ENCODE measurements around the gene GPC1.

The GPC1 gene

GRCh38 chr2:240444464-240444863 is 9.0 kb downstream of the GPC1 start:
- Mint-ChIP-seq H3K9me3 (no peaks in the 10 kb centered on the region), H3K27me3 (ENCODE audit: low read depth, poor library complexity) (no peaks in the 10 kb centered on the region), H3K27ac (no peak overlapping the region), H3K4me1 (peaks cover 2% of the 10 kb centered on the region), H3K36me3 (ENCODE audit: low read depth) (no peaks in the 10 kb centered on the region), H3K4me3 (no peak overlapping the region)
- TF ChIP-seq, protein P1, sequence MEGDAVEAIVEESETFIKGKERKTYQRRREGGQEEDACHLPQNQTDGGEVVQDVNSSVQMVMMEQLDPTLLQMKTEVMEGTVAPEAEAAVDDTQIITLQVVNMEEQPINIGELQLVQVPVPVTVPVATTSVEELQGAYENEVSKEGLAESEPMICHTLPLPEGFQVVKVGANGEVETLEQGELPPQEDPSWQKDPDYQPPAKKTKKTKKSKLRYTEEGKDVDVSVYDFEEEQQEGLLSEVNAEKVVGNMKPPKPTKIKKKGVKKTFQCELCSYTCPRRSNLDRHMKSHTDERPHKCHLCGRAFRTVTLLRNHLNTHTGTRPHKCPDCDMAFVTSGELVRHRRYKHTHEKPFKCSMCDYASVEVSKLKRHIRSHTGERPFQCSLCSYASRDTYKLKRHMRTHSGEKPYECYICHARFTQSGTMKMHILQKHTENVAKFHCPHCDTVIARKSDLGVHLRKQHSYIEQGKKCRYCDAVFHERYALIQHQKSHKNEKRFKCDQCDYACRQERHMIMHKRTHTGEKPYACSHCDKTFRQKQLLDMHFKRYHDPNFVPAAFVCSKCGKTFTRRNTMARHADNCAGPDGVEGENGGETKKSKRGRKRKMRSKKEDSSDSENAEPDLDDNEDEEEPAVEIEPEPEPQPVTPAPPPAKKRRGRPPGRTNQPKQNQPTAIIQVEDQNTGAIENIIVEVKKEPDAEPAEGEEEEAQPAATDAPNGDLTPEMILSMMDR (IDR thresholded peaks at IDR 0.05) = no peak
- no peak for DNase-seq

- H3K27me3 Mint-ChIP-seq (ENCODE audit: low read depth, poor library complexity) = peaks cover 4% of the 10 kb centered on the region
- TF ChIP-seq, protein P1 (IDR thresholded peaks at IDR 0.05) = no peak
- no peak overlapping the region for H3K4me3 Mint-ChIP-seq
- H3K27ac Mint-ChIP-seq = no peak overlapping the region
- peaks cover 18% of the 10 kb centered on the region for H3K4me1 Mint-ChIP-seq
- H3K36me3 Mint-ChIP-seq (ENCODE audit: low read depth) = no peaks in the 10 kb centered on the region
- no peak for DNase-seq
- H3K9me3 Mint-ChIP-seq = no peaks in the 10 kb centered on the region
Observed at GRCh38 chr2:240445961-240446663, 10.6 kb downstream of the GPC1 start.

- no peak overlapping the region for H3K4me3 Mint-ChIP-seq
- no peak for DNase-seq
- H3K27me3 Mint-ChIP-seq (ENCODE audit: low read depth, poor library complexity) = peaks cover 4% of the 10 kb centered on the region
- H3K4me1 Mint-ChIP-seq = peaks cover 24% of the 10 kb centered on the region
- H3K27ac Mint-ChIP-seq = no peak overlapping the region
- no peaks in the 10 kb centered on the region for H3K36me3 Mint-ChIP-seq (ENCODE audit: low read depth)
- TF ChIP-seq, protein P1 (IDR thresholded peaks at IDR 0.05) = no peak
- H3K9me3 Mint-ChIP-seq = no peaks in the 10 kb centered on the region
Observed at GRCh38 chr2:240446664-240447175, 11.3 kb downstream of the GPC1 start.

DNA sequence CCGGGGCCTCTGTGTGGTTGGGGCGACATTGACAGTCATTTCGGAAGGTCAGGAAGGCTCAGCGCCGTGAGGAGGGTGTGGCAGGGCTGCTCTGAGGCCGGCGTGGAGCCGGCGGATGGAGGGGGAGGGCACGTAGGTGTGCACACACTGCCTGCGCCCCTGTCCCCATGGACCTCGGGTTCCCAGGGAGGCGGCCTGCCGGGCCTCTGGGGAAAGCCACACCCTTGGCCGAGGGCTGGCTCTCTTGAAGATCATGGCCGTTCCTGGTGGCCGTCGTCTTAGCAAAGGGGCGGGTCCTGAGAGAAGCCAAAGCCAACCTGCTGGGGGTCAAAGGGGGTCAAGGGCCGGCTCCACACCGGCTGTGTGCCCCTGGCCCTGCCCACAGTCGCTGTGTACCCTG is 11.9 kb downstream of the GPC1 start:
- H3K4me3 Mint-ChIP-seq = no peak overlapping the region
- no peaks in the 10 kb centered on the region for H3K36me3 Mint-ChIP-seq (ENCODE audit: low read depth)
- peaks cover 30% of the 10 kb centered on the region for H3K4me1 Mint-ChIP-seq
- no peaks in the 10 kb centered on the region for H3K9me3 Mint-ChIP-seq
- DNase-seq = no peak
- peaks cover 4% of the 10 kb centered on the region for H3K27me3 Mint-ChIP-seq (ENCODE audit: low read depth, poor library complexity)
- TF ChIP-seq, protein P1 (IDR thresholded peaks at IDR 0.05) = no peak
- no peak overlapping the region for H3K27ac Mint-ChIP-seq

DNA sequence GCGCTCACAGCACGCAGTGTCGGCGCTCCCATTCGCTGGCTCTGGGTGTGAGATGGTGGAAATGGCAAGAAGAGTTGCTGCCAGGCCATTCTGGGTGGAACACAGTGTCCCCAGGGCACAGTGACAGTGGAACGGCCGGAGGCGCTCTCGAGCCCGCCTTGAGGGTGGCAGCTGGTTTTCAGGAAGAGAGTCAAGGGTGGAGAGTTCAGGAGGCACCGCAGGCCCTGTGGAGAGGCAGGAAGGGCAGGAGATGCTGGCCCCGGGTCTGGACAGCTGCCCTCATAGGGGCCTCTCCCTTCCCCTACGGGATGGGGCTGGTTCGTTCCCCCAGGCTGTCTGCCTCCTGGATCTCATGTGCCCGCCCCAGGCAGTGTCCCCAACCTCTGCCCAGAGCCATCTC is 12.5 kb downstream of the GPC1 start:
- no peak for DNase-seq
- peaks cover 4% of the 10 kb centered on the region for H3K27me3 Mint-ChIP-seq (ENCODE audit: low read depth, poor library complexity)
- TF ChIP-seq, protein P1 (IDR thresholded peaks at IDR 0.05) = no peak
- H3K4me3 Mint-ChIP-seq = no peak overlapping the region
- peaks cover 30% of the 10 kb centered on the region for H3K4me1 Mint-ChIP-seq
- H3K9me3 Mint-ChIP-seq = no peaks in the 10 kb centered on the region
- H3K27ac Mint-ChIP-seq = no peak overlapping the region
- H3K36me3 Mint-ChIP-seq (ENCODE audit: low read depth) = no peaks in the 10 kb centered on the region
